GM10266 (cell line): ENCODE data around the gene GPR158.

Experiments used
- DNase-seq: peaks from one replicate; pipeline ENCODE4 v3.0.0; 2012; ENCODE audit errors: extremely low spot score
- TF ChIP-seq, protein P1 (sequence below): IDR thresholded peaks from 2 replicates; pipeline ENCODE4 v1.5.1; 2012; ENCODE audit warnings: mild to moderate bottlenecking, low read depth; ENCODE audit not compliant: control insufficient read depth, insufficient read depth; ENCODE audit errors: missing control alignments

Gene GPR158

DNA sequence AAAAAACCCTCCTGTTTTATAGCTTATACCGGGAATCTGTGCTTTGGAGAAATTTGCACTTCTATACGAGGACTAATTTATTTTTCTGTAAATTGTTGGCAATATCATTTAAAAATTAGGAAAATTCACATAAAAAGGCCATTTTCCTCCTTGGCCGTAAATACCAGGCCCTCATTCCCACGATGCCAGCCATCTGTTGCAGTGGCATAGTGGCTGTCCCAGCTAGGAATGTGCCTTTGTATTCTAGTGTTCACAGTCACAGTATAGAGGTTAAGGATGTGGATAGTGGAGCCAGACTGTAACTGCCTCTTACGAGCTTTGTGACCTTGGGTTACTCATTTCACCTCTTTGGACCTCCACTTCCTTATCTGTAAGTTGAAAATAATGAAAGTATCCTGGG, 312.5 kb downstream of the GPR158 start:
- TF ChIP-seq, protein P1, sequence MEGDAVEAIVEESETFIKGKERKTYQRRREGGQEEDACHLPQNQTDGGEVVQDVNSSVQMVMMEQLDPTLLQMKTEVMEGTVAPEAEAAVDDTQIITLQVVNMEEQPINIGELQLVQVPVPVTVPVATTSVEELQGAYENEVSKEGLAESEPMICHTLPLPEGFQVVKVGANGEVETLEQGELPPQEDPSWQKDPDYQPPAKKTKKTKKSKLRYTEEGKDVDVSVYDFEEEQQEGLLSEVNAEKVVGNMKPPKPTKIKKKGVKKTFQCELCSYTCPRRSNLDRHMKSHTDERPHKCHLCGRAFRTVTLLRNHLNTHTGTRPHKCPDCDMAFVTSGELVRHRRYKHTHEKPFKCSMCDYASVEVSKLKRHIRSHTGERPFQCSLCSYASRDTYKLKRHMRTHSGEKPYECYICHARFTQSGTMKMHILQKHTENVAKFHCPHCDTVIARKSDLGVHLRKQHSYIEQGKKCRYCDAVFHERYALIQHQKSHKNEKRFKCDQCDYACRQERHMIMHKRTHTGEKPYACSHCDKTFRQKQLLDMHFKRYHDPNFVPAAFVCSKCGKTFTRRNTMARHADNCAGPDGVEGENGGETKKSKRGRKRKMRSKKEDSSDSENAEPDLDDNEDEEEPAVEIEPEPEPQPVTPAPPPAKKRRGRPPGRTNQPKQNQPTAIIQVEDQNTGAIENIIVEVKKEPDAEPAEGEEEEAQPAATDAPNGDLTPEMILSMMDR: no peak
- no peak for DNase-seq

- TF ChIP-seq, protein P1: no peak
- no peak for DNase-seq
These were observed 317.2 kb downstream of the GPR158 start for GRCh38 chr10:25492040-25492439.

DNA sequence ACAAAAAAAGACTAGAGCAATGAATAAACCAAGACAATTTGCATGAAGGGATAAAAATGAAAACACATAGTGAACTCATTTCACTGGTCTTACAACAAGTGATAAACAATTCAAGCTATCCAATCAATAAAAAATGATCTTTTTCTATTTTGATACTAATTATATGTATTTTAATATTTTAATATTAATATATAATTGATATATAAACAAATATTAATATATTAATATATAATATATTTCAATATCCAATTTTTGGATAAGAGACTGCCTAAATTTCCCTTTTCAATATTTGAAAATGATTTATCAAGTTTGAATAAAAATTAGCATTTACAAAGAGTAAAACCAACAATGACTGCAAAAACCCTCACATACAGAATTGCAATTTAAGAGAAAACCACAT, 317.9 kb downstream of the GPR158 start:
- no peak for DNase-seq
- TF ChIP-seq, protein P1: no peak

GRCh38 chr10:25493122-25493893, 318.5 kb downstream of the GPR158 start:
- no peak for DNase-seq
- TF ChIP-seq, protein P1: no peak

DNA sequence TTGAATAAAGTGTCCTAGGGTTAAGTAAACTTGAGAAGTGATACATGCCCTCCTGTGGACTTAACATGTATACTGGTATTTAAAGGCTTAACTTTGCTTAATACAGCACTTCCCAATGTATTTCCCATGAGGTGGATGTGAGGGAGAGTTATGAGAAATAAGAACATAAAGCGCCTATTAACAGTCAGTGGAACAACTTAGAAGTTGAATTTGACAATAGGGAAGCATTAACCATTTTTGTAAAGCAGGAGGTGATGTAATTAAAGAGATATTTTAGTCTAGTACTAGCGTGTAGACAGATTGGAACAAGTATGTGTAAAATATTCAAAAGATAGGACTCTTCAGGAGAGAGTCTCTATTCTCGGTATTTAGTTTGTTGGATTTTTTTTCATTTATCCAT, 322.4 kb downstream of the GPR158 start:
- DNase-seq: no peak
- TF ChIP-seq, protein P1: no peak

- TF ChIP-seq, protein P1: no peak
- DNase-seq: no peak
These were observed 323.8 kb downstream of the GPR158 start for GRCh38 chr10:25498645-25499044.

- TF ChIP-seq, protein P1: no peak
- no peak for DNase-seq
These were observed 327.1 kb downstream of the GPR158 start for GRCh38 chr10:25501912-25502311.
